ENCODE measurements around the gene GATA1. TPM values are rescaled to one million over a fixed set of nuclear protein-coding genes. Genes with fewer than 3 reads are reported as not detected.

Gene GATA1
- not detected for total RNA-seq

- no peaks in the 10 kb centered on the region for H3K36me3 Mint-ChIP-seq (ENCODE audit: low read depth)
- no peak for ATAC-seq (replicated peaks)
- H3K9me3 Mint-ChIP-seq = no peaks in the 10 kb centered on the region
- peaks cover 7% of the 10 kb centered on the region for H3K27me3 Mint-ChIP-seq
- no peak within 1 kb of the TSS for H3K4me3 Mint-ChIP-seq
- H3K27ac Mint-ChIP-seq = peak within 1 kb of the TSS; percentile 37
- no peaks in the 10 kb centered on the region for H3K4me1 Mint-ChIP-seq
Measured at GRCh38 chrX:48786341-48786800, at the start of gene GATA1. GATA1 (plus strand) TSS chrX:48786590; CDS start chrX:48791110, 4,520 bp downstream.

DNA sequence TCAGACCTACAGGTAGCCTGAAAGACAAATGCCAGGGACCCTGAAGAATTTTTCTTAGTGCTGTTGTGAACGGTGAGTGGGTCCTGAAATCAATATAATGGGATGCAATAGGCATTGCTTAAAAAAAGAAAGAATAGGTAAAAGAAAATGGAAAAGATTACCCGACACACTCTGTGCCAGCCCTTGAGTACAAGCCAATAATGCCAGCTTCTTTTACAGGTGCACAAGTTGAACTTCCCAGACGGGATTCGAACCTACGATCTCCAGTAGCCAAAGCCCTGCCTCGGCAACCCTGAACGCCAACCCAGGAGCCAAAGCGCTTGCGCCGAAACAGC lies 49.5 kb upstream of the GATA1 start:
- Mint-ChIP-seq H3K4me1 (peaks cover 4% of the 10 kb centered on the region), H3K27ac (peak overlapping the region; percentile 93), H3K9me3 (no peaks in the 10 kb centered on the region), H3K36me3 (ENCODE audit: low read depth) (no peaks in the 10 kb centered on the region), H3K4me3 (peak overlapping the region; percentile 88), H3K27me3 (no peaks in the 10 kb centered on the region)
- no peak for ATAC-seq (replicated peaks)

DNA sequence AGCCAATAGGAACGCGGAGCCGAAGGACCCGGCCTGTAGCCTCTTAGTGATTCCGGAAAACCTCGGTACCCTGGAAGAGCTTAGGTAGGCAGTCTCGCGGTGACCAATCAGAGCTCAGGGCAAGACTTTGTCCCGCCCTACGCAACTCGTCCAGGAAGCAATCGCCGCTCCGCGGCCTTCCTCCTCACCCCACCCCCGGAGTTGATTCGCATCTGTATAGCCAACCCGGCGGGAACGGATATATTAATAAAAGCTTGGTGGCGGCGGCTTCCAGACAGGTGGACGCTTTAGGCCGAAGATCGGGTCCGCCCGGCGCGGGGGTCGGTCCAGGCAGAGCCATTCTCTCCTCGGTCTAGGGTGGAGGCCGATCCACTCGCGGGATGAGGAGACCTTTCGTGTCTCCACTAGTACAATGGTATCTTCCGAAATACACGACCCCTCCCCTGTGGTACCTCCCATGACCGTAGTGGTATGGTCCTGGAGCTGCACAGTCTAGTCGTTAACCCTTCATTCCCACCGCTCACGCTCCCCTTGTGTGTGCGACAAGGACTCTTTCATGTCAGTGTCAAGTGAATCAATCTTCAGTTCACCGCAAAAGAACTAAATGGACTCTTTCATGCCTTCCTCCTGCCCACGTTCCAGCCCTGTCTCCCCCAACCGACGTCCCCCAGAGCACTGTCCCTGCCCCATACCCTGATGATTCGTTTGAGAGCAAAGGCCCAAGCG lies 49.0 kb upstream of the GATA1 start:
- peak; percentile 98 for ATAC-seq (replicated peaks)
- Mint-ChIP-seq H3K27me3 (no peaks in the 10 kb centered on the region), H3K9me3 (no peaks in the 10 kb centered on the region), H3K27ac (peak overlapping the region; percentile 93), H3K4me1 (peaks cover 4% of the 10 kb centered on the region), H3K36me3 (ENCODE audit: low read depth) (no peaks in the 10 kb centered on the region), H3K4me3 (peak overlapping the region; percentile 88)

DNA sequence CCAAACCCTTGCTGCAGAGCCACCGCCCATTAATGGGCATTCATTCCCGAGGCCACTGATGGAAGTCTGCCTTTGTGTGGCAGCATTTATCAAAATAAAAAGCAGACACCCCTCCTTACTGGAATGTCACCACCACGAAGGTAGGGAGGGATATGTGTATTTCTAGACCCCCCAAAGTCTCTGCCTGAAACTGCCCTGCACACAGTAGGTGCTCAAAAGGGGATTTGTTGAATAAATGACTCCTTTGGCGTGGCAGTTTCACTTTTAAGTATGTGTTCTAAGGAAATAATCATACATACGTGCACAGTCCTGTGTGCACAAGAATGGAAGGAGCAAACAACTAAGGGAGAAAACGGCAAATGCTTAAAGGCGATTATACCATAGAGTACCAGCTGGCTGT lies 48.5 kb upstream of the GATA1 start:
- no peak for ATAC-seq (replicated peaks)
- H3K9me3 Mint-ChIP-seq = no peaks in the 10 kb centered on the region
- peak overlapping the region; percentile 88 for H3K4me3 Mint-ChIP-seq
- H3K27me3 Mint-ChIP-seq = no peaks in the 10 kb centered on the region
- H3K27ac Mint-ChIP-seq = peak overlapping the region; percentile 93
- peaks cover 4% of the 10 kb centered on the region for H3K4me1 Mint-ChIP-seq
- no peaks in the 10 kb centered on the region for H3K36me3 Mint-ChIP-seq (ENCODE audit: low read depth)

DNA sequence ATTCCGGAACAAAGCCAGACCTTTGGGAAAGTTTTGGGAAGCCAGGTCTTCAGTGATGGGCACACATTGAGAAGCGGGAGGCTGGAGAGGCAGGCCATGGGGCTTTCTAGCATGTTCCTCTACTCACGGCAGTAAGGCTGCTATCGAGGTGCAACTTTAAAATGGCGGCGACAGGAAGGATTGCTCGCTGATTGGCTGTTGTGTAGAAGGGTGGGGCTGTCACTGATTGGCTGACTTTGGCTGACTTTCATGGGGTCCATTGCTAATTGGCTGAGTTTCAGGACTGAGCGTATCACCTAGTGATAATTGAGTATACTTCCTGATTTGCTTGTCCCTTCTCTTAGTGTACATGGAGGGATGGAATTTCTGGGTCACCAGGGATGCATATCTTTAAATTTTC lies 44.6 kb upstream of the GATA1 start:
- no peaks in the 10 kb centered on the region for H3K4me1 Mint-ChIP-seq
- H3K36me3 Mint-ChIP-seq (ENCODE audit: low read depth) = no peaks in the 10 kb centered on the region
- H3K27me3 Mint-ChIP-seq = no peaks in the 10 kb centered on the region

GRCh38 chrX:48745222-48745621 lies 41.2 kb upstream of the GATA1 start:
- no peaks in the 10 kb centered on the region for H3K36me3 Mint-ChIP-seq (ENCODE audit: low read depth)
- H3K4me1 Mint-ChIP-seq = no peaks in the 10 kb centered on the region
- no peak overlapping the region for H3K4me3 Mint-ChIP-seq
- ATAC-seq (replicated peaks) = no peak
- H3K27me3 Mint-ChIP-seq = no peaks in the 10 kb centered on the region
- no peak overlapping the region for H3K27ac Mint-ChIP-seq
- no peaks in the 10 kb centered on the region for H3K9me3 Mint-ChIP-seq

More for the DNA sequence above, 44.6 kb upstream of the GATA1 start:
- no peak for ATAC-seq (replicated peaks)
- Mint-ChIP-seq H3K27ac (no peak overlapping the region), H3K4me3 (no peak overlapping the region), H3K9me3 (no peaks in the 10 kb centered on the region)

DNA sequence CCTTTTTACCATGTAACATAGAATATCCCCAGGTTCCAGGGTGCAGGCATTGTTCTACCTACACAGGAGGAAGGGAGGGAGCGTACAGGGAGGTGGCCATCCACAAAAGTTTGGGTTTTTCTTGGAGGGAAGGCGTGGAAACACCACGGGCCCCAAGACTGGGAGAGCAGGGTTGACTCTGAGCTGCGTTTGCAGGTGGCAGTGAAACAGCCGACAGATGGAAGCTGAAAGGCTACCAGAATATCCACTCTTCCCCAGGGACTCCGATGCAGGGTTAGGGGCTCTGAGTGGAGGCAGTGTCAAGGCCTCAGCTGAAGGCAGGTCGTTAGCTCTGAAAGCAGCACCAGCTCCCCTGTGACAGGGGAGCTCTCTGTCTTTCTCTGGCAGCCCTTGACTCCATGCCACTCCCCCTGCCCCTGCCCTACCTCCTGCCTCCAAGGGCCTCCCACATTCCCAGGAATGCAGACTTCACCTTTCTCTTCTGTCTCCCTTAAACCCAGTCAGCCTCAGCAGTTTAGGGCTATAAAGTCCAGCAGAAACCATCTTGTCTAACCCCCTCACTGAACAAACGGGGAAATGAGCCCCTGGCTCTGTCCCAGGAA lies 38.9 kb upstream of the GATA1 start:
- ATAC-seq (replicated peaks) = no peak
- no peaks in the 10 kb centered on the region for H3K9me3 Mint-ChIP-seq
- H3K36me3 Mint-ChIP-seq (ENCODE audit: low read depth) = no peaks in the 10 kb centered on the region
- no peak overlapping the region for H3K4me3 Mint-ChIP-seq
- no peaks in the 10 kb centered on the region for H3K27me3 Mint-ChIP-seq
- H3K4me1 Mint-ChIP-seq = no peaks in the 10 kb centered on the region
- no peak overlapping the region for H3K27ac Mint-ChIP-seq

DNA sequence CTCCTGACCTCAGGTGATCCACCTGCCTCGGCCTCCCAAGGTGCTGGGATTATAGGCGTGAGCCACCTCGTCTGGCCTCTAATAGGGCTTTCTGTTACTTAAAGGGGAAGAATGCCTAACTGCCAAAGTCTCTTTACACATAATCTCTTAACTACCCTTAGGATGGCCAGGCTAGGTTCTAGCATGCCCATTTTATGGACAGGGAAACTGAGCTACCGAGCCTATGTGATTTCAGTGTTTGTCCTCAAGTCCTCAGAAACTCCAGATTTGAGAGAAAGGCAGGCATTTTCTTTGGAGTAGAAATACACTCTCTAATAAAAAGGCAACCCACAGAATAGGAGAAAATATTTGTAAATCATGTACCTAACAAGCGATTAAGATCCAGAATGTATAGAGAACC lies 37.2 kb upstream of the GATA1 start:
- Mint-ChIP-seq H3K27me3 (no peaks in the 10 kb centered on the region), H3K27ac (no peak overlapping the region), H3K4me1 (no peaks in the 10 kb centered on the region), H3K4me3 (no peak overlapping the region), H3K9me3 (no peaks in the 10 kb centered on the region), H3K36me3 (ENCODE audit: low read depth) (no peaks in the 10 kb centered on the region)
- ATAC-seq (replicated peaks) = no peak

DNA sequence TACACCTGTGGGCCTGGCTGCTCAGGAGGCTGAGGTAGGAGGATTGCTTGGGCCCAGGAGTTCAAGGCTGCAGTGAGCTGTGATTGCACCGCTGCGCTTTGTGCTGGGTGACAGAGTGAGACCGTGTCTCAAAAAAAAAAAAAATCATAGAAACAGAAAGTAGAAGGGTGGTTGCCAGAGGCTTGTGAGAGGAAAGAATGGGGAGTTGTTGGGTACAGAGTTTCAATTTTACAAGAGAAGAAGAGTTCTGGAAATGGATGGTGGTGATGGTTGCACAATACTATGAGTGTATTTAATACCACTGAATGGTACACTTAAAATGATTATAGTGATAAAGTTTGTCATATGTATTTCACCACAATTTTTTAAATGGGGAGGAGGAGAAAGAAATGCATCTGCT lies 35.0 kb upstream of the GATA1 start:
- H3K4me1 Mint-ChIP-seq = no peaks in the 10 kb centered on the region
- ATAC-seq (replicated peaks) = peak; percentile 79
- peak overlapping the region; percentile 61 for H3K27ac Mint-ChIP-seq

GRCh38 chrX:48752498-48752897 lies 33.9 kb upstream of the GATA1 start:
- ATAC-seq (replicated peaks) = no peak
- H3K36me3 Mint-ChIP-seq (ENCODE audit: low read depth) = no peaks in the 10 kb centered on the region
- H3K4me1 Mint-ChIP-seq = no peaks in the 10 kb centered on the region
- no peak overlapping the region for H3K27ac Mint-ChIP-seq
- H3K4me3 Mint-ChIP-seq = no peak overlapping the region
- no peaks in the 10 kb centered on the region for H3K27me3 Mint-ChIP-seq
- no peaks in the 10 kb centered on the region for H3K9me3 Mint-ChIP-seq

More for the DNA sequence above, 35.0 kb upstream of the GATA1 start:
- no peaks in the 10 kb centered on the region for H3K36me3 Mint-ChIP-seq (ENCODE audit: low read depth)
- H3K4me3 Mint-ChIP-seq = no peak overlapping the region
- no peaks in the 10 kb centered on the region for H3K27me3 Mint-ChIP-seq
- no peaks in the 10 kb centered on the region for H3K9me3 Mint-ChIP-seq

- Mint-ChIP-seq H3K4me1 (no peaks in the 10 kb centered on the region), H3K4me3 (no peak overlapping the region), H3K36me3 (ENCODE audit: low read depth) (no peaks in the 10 kb centered on the region), H3K27me3 (no peaks in the 10 kb centered on the region), H3K27ac (no peak overlapping the region), H3K9me3 (no peaks in the 10 kb centered on the region)
- no peak for ATAC-seq (replicated peaks)
Measured at GRCh38 chrX:48753708-48754228, 32.6 kb upstream of the GATA1 start.

DNA sequence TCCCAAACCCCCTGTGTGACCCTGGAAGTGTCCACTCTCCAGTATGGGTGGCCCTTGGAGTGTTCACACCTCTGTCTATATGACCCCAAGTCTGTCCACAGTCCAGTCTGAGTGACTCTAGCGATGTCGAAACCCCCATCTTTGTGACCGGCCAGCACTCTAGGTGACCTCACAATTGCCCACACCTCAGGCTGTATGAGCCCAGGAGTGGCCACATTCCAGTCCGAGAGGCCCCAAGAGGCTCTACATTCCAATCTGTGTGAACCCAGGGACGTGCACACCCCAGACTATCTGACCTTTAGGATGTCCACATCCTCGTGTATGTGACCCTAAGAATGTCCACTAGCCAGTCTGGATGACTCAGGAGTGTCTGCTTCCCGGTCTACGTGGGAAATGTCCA lies 32.2 kb upstream of the GATA1 start:
- no peaks in the 10 kb centered on the region for H3K36me3 Mint-ChIP-seq (ENCODE audit: low read depth)
- ATAC-seq (replicated peaks) = no peak
- no peaks in the 10 kb centered on the region for H3K27me3 Mint-ChIP-seq
- no peak overlapping the region for H3K4me3 Mint-ChIP-seq
- no peaks in the 10 kb centered on the region for H3K4me1 Mint-ChIP-seq
- no peak overlapping the region for H3K27ac Mint-ChIP-seq
- no peaks in the 10 kb centered on the region for H3K9me3 Mint-ChIP-seq

- peak within 1 kb of the TSS; percentile 39 for H3K27ac Mint-ChIP-seq
- peak; percentile 83 for ATAC-seq (replicated peaks)
- no peaks in the 10 kb centered on the region for H3K36me3 Mint-ChIP-seq (ENCODE audit: low read depth)
- H3K27me3 Mint-ChIP-seq = no peaks in the 10 kb centered on the region
- H3K9me3 Mint-ChIP-seq = no peaks in the 10 kb centered on the region
- H3K4me1 Mint-ChIP-seq = no peaks in the 10 kb centered on the region
- peak within 1 kb of the TSS; percentile 28 for H3K4me3 Mint-ChIP-seq
Measured at GRCh38 chrX:48761674-48762471, 24.5 kb upstream of the GATA1 start, which contains the start of gene GLOD5. GLOD5 (plus strand) TSS chrX:48761747; CDS start chrX:48761791, 44 bp downstream.

DNA sequence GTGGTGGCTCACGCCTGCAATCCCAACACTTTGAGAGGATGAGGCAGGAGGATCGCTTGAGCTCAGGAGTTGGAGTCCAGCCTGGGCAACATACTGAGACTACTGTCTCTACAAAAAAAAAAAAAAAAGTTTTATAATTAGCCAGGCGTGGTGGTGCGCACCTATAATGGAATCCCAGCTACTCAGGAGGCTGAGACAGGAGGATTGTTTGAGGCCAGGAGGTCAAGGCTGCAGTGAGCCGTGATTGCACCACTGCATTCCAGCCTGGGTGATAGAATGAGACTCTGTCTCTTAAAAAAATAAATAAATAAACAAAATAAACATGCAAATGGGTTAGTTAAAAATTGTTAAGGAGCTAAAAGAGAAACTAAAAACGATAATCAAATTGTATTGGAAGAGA lies 17.2 kb upstream of the GATA1 start:
- H3K4me1 Mint-ChIP-seq = no peaks in the 10 kb centered on the region
- no peak overlapping the region for H3K27ac Mint-ChIP-seq
- H3K27me3 Mint-ChIP-seq = no peaks in the 10 kb centered on the region
- H3K4me3 Mint-ChIP-seq = no peak overlapping the region
- no peaks in the 10 kb centered on the region for H3K36me3 Mint-ChIP-seq (ENCODE audit: low read depth)
- H3K9me3 Mint-ChIP-seq = no peaks in the 10 kb centered on the region
- ATAC-seq (replicated peaks) = no peak

All from activated T-helper 17 cell treated with anti-CD3 and anti-CD28 coated beads, Interleukin-2, amount 50 U/mL, for 72 hours (primary cell).